ENCODE measurements around the gene DGCR6L.
A peak's percentile ranks its signal among the peaks of the same experiment; 100 is the strongest.
"Not testable (repeated sequence)": the region's sequence is repeated elsewhere in the genome, so short reads cannot be mapped to it uniquely, and the experiment has no call there.

The DGCR6L gene

GRCh38 chr22:20324139-20324516 is 4.3 kb upstream of the DGCR6L start:
- no peak for DNase-seq

GRCh38 chr22:20321552-20322211 is 1.8 kb upstream of the DGCR6L start:
- DNase-seq: not testable (repeated sequence)

GRCh38 chr22:20320659-20321551 is 1.0 kb upstream of the DGCR6L start:
- DNase-seq: not testable (repeated sequence)

GRCh38 chr22:20319041-20319744 is 667 bp downstream of the DGCR6L start:
- no peak for DNase-seq

GRCh38 chr22:20318043-20318688 is 1.7 kb downstream of the DGCR6L start:
- DNase-seq: not testable (repeated sequence)

GRCh38 chr22:20317402-20318042 is 2.3 kb downstream of the DGCR6L start:
- DNase-seq: peak; percentile 37

- no peak for DNase-seq
These were observed 2.9 kb downstream of the DGCR6L start for GRCh38 chr22:20316844-20317401.

GRCh38 chr22:20316217-20316843 is 3.5 kb downstream of the DGCR6L start:
- no peak for DNase-seq

- DNase-seq: no peak
These were observed 4.3 kb downstream of the DGCR6L start for GRCh38 chr22:20315337-20316216.

GRCh38 chr22:20314741-20315336 is 5.0 kb downstream of the DGCR6L start:
- not testable (repeated sequence) for DNase-seq

- not testable (repeated sequence) for DNase-seq
These were observed 5.7 kb downstream of the DGCR6L start for GRCh38 chr22:20314206-20314605.

- not testable (repeated sequence) for DNase-seq
These were observed 6.4 kb downstream of the DGCR6L start for GRCh38 chr22:20313306-20314077.

- no peak for DNase-seq
These were observed 7.3 kb downstream of the DGCR6L start for GRCh38 chr22:20312396-20313191.

GRCh38 chr22:20311249-20312062 is 8.4 kb downstream of the DGCR6L start:
- not testable (repeated sequence) for DNase-seq

- not testable (repeated sequence) for DNase-seq
These were observed 9.1 kb downstream of the DGCR6L start for GRCh38 chr22:20310773-20311172.

- not testable (repeated sequence) for DNase-seq
These were observed 9.7 kb downstream of the DGCR6L start for GRCh38 chr22:20310180-20310579.

Measured in NCI-H2227 treated with DMSO at 0.1 percent for 48 hours (cell line).